Suprapubic skin (tissue), 4 donors: ENCODE results near the gene GBP4. TPM values are rescaled to one million over a fixed set of nuclear protein-coding genes. Genes with fewer than 3 reads are reported as not detected.

Source experiments
- DNase-seq, 2 donors: peaks; one replicate each; pipeline ENCODE4 v3.0.0-alpha.2; 2019; ENCODE audit warnings: low spot score in 2 of 2
- H3K27ac ChIP-seq: fragments of 200-600 bp; sonication (generic); one replicate; pipeline ENCODE4 v1.5.1; 2019
- H3K27me3 ChIP-seq: fragments of 200-600 bp; sonication (generic); one replicate; pipeline ENCODE4 v1.5.1; 2019
- H3K36me3 ChIP-seq: fragments of 200-600 bp; sonication (generic); one replicate; pipeline ENCODE4 v1.5.1; 2019
- H3K4me1 ChIP-seq: fragments of 200-600 bp; sonication (generic); one replicate; pipeline ENCODE4 v1.5.1; 2019
- H3K4me3 ChIP-seq: fragments of 200-600 bp; sonication (generic); one replicate; pipeline ENCODE4 v1.5.1; 2019; ENCODE audit warnings: mild to moderate bottlenecking
- H3K9me3 ChIP-seq: fragments of 200-600 bp; sonication (generic); one replicate; pipeline ENCODE4 v1.5.1; 2019
- CTCF ChIP-seq, 2 donors: fragments of 200-600 bp in 1 of 2; fragments of 450-650 bp in 1 of 2; sonication (generic) in 1 of 2; IDR thresholded peaks; one replicate each; pipeline ENCODE4 v1.5.1; 2016 to 2019; ENCODE audit warnings: antibody characterized with exemption in 2 of 2, mild to moderate bottlenecking in 1 of 2, moderate library complexity in 1 of 2
- EP300 ChIP-seq: sonication (generic); formaldehyde crosslinking; IDR thresholded peaks from one replicate; pipeline ENCODE4 v1.6.1; 2017; ENCODE audit warnings: antibody characterized with exemption
- POLR2A ChIP-seq, 2 donors: fragments of 450-650 bp; IDR thresholded peaks; one replicate each; pipeline ENCODE4 v1.6.1; 2017; ENCODE audit warnings: antibody characterized with exemption in 2 of 2, mild to moderate bottlenecking in 2 of 2, moderate library complexity in 2 of 2
- POLR2AphosphoS5 ChIP-seq, 3 donors: sonication (generic); formaldehyde crosslinking; IDR thresholded peaks; one replicate each; pipeline ENCODE4 v1.6.1; 2017; ENCODE audit warnings: antibody characterized with exemption in 3 of 3
- WGBS: methylation state at CpG from one replicate; pipeline ENCODE4 v1.1.5; 2018; 5-methylcytosine and 5-hydroxymethylcytosine counted together
- total RNA-seq, 4 donors: library from RNA; depleted of rRNA; stranded (reverse); fragments of >200 nt; gene quantifications; one replicate each; pipeline ENCODE4 v1.1.0, GENCODE V29; 2016

GBP4 gene
- total RNA-seq, 4 donors from 2014 or later, result 1.2 to 6.4 (median 1.6) TPM

GRCh38 chr1:89171067-89171438 is 27.7 kb downstream of the GBP4 start:
- no peak for DNase-seq
- Histone ChIP-seq H3K36me3 (no peaks in the 10 kb centered on the region), H3K4me3 (no peak overlapping the region), H3K27ac (no peak overlapping the region), H3K27me3 (no peaks in the 10 kb centered on the region), H3K4me1 (no peaks in the 10 kb centered on the region), H3K9me3 (no peaks in the 10 kb centered on the region)
- TF ChIP-seq EP300 (no peak), POLR2AphosphoS5 (IDR thresholded peaks at IDR 0.05) (no peak), POLR2A (IDR thresholded peaks at IDR 0.05) (no peak), CTCF (IDR thresholded peaks at IDR 0.05) (no peak)

- Histone ChIP-seq H3K36me3 (no peaks in the 10 kb centered on the region), H3K27ac (no peak overlapping the region), H3K9me3 (no peaks in the 10 kb centered on the region), H3K4me1 (no peaks in the 10 kb centered on the region), H3K27me3 (no peaks in the 10 kb centered on the region), H3K4me3 (no peak overlapping the region)
- no peak for DNase-seq
- WGBS, result 91% methylated on average over 4 of the region's 4 CpGs
- TF ChIP-seq CTCF (IDR thresholded peaks at IDR 0.05), result no peak
- TF ChIP-seq POLR2A (IDR thresholded peaks at IDR 0.05), result no peak
- no peak for TF ChIP-seq EP300
- TF ChIP-seq POLR2AphosphoS5 (IDR thresholded peaks at IDR 0.05), result no peak
Observed at GRCh38 chr1:89170170-89171066, 28.3 kb downstream of the GBP4 start.

- DNase-seq, result no peak
- 48% methylated on average over 2 of the region's 2 CpGs for WGBS
- Histone ChIP-seq H3K9me3 (no peaks in the 10 kb centered on the region), H3K4me1 (no peaks in the 10 kb centered on the region), H3K36me3 (no peaks in the 10 kb centered on the region), H3K27ac (no peak overlapping the region), H3K27me3 (no peaks in the 10 kb centered on the region), H3K4me3 (no peak overlapping the region)
- no peak for TF ChIP-seq POLR2A (IDR thresholded peaks at IDR 0.05)
Observed at GRCh38 chr1:89169166-89169565, 29.6 kb downstream of the GBP4 start.

GRCh38 chr1:89167590-89168230 is 31.0 kb downstream of the GBP4 start:
- TF ChIP-seq POLR2A (IDR thresholded peaks at IDR 0.05) (no peak), CTCF (IDR thresholded peaks at IDR 0.05) (no peak), EP300 (no peak), POLR2AphosphoS5 (IDR thresholded peaks at IDR 0.05) (no peak)
- 86% methylated on average over 2 of the region's 2 CpGs for WGBS
- H3K9me3 ChIP-seq, result no peaks in the 10 kb centered on the region
- H3K36me3 ChIP-seq, result no peaks in the 10 kb centered on the region
- DNase-seq, result no peak
- H3K27ac ChIP-seq, result no peak overlapping the region
- H3K4me3 ChIP-seq, result no peak overlapping the region
- no peaks in the 10 kb centered on the region for H3K27me3 ChIP-seq
- H3K4me1 ChIP-seq, result no peaks in the 10 kb centered on the region

- H3K9me3 ChIP-seq, result no peaks in the 10 kb centered on the region
- no peaks in the 10 kb centered on the region for H3K4me1 ChIP-seq
- DNase-seq, result no peak
- TF ChIP-seq POLR2A (IDR thresholded peaks at IDR 0.05), result no peak
- H3K27ac ChIP-seq, result no peak overlapping the region
- no peaks in the 10 kb centered on the region for H3K27me3 ChIP-seq
- 35% methylated on average over 1 of the region's 1 CpG for WGBS
- H3K4me3 ChIP-seq, result no peak overlapping the region
- H3K36me3 ChIP-seq, result no peaks in the 10 kb centered on the region
Observed at GRCh38 chr1:89166705-89167104, 32.0 kb downstream of the GBP4 start.

- no peak for DNase-seq
- Histone ChIP-seq H3K36me3 (no peaks in the 10 kb centered on the region), H3K27ac (no peak overlapping the region), H3K27me3 (no peaks in the 10 kb centered on the region), H3K4me1 (no peaks in the 10 kb centered on the region), H3K4me3 (no peak overlapping the region), H3K9me3 (no peaks in the 10 kb centered on the region)
- TF ChIP-seq POLR2A (IDR thresholded peaks at IDR 0.05) (no peak), POLR2AphosphoS5 (IDR thresholded peaks at IDR 0.05) (no peak)
- WGBS, result 93% methylated on average over 5 of the region's 5 CpGs
Observed at GRCh38 chr1:89165811-89166210, 32.9 kb downstream of the GBP4 start.
